Measurements from ENCODE around the gene TYW3.

DNA sequence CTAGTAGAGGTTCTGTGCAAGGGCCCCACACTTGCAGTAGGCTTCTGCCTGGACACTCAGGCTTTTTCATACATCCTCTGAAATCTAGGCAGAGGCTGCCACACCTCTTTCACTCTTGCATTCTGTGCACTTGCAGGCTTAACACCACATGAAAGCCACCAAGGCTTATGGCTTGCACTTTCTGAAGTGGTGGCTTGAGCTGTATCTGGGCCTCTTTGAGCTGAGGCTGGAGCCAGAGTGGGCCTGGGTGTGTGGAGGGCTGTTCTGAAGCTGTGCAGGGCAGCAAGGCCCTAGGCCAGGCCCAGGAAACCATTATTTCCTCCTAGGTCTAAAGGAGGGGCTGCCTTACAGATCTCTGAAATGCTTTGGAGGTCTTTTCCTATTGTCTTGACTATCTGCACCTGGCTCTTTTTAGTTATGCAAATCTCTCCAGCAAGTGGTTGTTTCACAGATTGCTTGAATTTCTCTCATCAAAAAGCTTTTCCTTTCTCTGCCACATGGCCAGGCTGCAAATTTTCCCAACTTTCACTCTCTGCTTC lies 66.2 kb downstream of the TYW3 start:
- TF ChIP-seq, protein P1, sequence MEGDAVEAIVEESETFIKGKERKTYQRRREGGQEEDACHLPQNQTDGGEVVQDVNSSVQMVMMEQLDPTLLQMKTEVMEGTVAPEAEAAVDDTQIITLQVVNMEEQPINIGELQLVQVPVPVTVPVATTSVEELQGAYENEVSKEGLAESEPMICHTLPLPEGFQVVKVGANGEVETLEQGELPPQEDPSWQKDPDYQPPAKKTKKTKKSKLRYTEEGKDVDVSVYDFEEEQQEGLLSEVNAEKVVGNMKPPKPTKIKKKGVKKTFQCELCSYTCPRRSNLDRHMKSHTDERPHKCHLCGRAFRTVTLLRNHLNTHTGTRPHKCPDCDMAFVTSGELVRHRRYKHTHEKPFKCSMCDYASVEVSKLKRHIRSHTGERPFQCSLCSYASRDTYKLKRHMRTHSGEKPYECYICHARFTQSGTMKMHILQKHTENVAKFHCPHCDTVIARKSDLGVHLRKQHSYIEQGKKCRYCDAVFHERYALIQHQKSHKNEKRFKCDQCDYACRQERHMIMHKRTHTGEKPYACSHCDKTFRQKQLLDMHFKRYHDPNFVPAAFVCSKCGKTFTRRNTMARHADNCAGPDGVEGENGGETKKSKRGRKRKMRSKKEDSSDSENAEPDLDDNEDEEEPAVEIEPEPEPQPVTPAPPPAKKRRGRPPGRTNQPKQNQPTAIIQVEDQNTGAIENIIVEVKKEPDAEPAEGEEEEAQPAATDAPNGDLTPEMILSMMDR (IDR thresholded peaks at IDR 0.05; ENCODE audit: low read depth, low read length) = no peak
- no peak for TF ChIP-seq EZH2phosphoT487 (IDR thresholded peaks at IDR 0.05; ENCODE audit: low read depth)

Measured in OCI-LY3 (cell line).